IPS-11a (cell line): ENCODE results near the gene AANAT.

Experiments
- H3K4me3 ChIP-seq: one replicate; pipeline ENCODE4 v1.5.1; 2013; ENCODE audit warnings: low read depth, low read length, control low read depth

AANAT gene

DNA sequence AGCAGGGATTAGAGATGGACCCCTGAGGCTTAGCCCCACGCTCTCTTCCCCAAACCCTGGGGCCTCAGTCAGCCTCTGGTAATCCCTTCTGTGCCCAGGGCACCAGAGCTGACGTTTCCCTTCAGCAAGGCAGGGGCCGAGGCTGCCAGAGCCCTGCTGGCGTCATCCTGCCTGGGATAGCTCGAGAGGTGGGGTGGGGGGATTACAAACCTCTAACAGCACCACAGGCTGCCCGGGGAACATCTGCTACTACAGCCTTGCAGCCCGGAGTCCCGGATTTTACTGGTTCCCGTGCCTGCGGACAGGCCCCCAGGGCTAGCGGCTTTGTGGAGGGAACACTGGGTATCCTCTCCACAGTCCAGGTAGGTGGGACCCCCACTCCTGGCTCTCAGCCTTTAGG is at the start of gene AANAT:
Gene AANAT, plus strand, starts transcription at position 238 of the 400 bp plus-strand sequence. CDS start 1,144 bp downstream, outside the sequence.
- no peak within 1 kb of the TSS for H3K4me3 ChIP-seq

DNA sequence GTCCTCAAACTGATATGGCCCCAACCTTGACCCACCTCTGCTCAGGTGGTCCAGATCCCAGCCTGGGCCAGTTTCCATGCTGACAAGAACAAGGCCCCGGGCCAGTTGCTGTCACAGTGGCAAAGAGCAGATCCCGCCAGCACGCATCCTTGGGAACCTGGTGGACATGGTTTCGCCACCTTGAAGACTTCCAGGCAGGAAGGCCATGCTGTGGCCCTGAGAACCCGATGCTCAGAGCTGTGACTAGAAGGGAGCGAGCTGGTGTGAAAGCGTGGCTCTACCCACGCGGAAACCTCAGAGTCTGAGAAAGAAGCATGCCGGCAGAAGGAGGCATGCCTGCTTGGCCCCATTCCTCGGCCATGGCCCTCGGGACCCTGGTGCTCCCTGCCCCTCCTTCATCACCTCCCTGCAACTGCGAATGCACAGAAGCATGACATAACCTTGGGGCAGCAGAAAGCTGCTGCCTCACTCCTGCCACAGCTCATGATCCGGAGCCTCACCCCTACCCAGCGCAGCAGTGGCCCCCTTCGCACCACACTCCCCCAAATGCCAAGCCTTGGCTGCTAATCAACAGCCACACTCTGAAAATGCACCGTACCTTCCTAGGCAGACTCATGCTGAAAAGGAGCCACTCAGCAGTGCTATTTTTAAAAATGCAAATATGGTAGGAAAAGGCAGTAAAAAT is 47.7 kb upstream of the AANAT start:
- no peak overlapping the region for H3K4me3 ChIP-seq

DNA sequence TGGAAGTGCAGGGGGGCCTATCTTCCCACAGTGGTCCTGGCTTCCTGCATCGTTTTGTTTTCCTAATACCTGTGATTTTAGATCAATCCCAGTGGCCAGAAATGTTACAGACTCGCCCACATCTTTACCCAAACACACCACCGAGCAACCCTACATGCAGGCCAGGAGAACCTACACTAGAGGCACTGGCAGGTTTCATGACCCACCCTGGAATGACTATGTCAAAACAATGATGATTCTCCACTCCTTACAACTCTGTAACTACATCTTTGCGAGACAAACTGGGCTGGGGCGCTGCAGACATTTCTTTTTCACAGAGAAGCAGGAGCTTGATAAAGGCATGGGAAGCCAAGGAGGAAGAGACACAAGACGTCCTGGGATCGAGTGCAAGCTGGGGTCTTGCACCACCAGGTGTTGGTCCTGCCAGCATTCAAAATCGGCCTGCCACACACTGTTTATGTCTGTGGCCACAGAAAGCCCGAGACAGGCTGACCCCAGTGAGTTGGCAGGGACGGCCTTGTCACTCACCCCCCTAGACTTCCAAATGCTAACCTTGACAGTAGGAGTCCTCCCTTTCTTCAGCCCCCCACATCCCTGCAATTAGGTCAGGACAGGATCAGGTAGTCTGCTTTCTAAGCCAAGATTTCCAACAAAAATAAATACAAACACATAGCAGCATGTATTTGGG is 46.9 kb upstream of the AANAT start:
- no peak overlapping the region for H3K4me3 ChIP-seq

- H3K4me3 ChIP-seq, result no peak overlapping the region
Measured at GRCh38 chr17:76421044-76421407, 46.4 kb upstream of the AANAT start.

GRCh38 chr17:76422406-76422805 is 45.0 kb upstream of the AANAT start:
- H3K4me3 ChIP-seq, result no peak overlapping the region

DNA sequence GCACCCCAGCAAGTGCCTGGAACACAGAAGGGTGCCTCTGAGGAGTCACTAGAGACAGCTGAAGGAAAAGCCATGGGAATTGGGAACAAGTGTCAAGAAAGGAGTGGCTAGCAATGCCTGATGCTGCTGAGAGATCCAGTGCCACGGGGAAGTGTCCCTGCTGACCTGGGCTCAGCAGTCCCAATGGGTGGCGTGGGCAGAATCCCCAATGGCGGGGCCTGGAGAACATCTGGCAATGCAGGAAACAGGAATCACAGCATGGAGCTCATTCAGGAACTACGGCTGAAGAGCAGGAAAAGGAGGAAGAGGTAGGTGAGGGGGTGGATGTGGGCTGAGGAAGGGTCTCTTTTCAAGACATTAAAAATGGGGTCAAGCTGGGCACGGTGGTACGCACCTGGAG is 44.5 kb upstream of the AANAT start:
- no peak overlapping the region for H3K4me3 ChIP-seq

DNA sequence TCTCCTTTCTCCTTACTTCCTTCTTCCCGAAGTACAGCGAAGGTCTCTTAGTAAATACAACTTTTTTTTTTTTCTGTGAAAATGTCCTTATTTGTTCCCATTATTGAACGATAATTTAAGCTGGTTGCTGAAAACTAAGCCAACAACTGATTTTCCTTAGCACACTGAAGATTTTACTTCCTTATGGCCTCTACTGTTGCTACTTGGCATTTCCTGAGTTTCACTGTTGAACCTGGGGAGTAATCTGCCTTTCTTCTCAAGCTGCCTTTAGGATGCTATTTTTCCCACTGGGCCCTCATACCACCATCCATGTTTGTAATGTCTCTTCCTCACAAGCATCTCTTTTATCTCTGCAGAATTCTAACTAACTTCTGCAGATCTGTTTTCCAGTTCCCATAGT is 40.5 kb upstream of the AANAT start:
- H3K4me3 ChIP-seq, result no peak overlapping the region

DNA sequence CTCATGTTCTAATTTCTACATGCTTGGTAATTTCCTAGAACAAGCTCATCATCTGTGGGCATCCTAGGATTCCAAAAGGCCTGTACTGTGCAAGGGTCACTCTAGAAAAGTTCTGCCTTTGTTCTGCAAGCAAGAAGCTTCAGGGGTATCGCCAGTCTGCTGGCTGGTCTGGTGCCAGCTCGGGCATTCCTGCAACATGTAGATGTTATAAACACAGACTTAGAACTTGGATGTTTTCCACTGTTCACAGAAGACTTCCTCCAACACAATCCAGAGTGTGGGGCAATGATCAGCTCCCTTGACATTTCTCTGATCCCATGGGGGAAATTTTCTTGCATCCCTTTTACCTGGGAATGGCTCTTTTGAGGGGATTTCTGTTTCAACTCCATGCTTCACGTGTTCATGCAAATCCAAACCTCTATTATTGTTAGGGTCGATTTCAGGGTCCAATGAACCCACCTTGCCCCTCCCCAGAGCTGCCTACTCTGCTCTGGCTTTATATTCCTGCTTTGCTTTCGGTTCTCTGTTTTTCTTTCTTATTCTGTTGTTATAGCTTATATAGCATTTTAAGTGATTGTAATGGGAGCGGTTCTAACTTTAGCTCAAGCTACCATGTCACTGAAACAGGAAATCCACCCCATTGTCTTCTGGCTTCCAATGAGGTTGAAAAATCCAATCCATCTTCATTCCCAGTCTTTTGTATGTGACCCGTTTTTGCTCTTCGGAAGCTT is 39.7 kb upstream of the AANAT start:
- H3K4me3 ChIP-seq, result no peak overlapping the region

DNA sequence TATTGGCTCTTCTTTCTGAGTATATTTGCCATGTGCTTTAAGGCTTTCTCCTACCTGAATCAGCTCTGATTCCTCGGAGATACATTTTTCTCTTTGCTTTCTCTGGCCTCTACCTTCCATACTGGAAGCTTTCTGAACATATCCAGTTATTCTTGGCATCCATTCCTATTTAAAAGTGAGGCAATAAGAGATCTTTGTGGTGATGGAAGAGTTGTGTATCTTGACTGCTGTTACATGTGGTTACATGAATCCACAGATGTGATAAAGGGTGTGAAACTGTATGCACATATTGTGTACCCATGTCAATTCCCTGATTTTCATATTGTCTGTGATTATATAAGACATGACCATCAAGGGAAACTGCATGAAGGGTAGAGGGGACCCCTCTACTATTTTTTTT is 38.9 kb upstream of the AANAT start:
- H3K4me3 ChIP-seq, result no peak overlapping the region

GRCh38 chr17:76431509-76431908 is 35.9 kb upstream of the AANAT start:
- no peak overlapping the region for H3K4me3 ChIP-seq

DNA sequence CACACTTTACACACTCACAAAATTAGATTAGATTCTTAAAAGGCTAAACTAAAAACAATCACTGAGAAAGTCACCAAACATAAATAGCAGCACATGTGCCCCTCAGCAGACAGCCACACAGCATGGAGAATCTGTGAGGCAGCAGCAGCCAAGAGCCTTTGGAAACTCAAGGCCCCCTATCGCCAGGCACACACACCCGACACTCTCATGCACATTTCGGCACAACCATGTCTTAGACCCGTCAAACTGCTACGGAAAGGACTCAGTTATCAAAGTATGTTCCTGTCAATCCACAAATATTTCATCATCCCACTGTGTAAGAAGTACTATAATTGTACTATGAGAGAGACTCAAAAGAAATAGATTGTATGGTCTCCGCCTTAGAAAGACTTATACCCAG is 35.4 kb upstream of the AANAT start:
- no peak overlapping the region for H3K4me3 ChIP-seq

- no peak overlapping the region for H3K4me3 ChIP-seq
Measured at GRCh38 chr17:76432712-76433336, 34.6 kb upstream of the AANAT start.

DNA sequence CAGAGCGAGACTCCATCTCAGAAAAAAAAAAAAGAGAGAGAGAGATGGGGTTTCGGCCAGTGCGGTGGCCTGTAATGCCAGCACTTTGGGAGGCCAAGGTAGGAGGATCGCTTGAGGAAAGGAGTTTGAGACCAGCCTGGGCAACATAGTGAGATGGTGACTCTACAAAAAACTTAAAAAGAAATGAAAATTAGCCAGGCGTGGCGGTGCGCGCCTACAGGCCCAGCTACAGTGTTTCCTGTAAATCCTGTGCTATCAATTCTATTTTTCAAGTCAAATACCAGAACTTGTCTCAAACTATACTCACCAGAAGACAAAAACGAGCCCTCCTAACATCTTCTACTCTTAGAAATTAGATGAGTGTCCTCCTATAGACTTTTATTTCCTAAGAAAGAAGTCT is 33.7 kb upstream of the AANAT start:
- H3K4me3 ChIP-seq, result no peak overlapping the region

DNA sequence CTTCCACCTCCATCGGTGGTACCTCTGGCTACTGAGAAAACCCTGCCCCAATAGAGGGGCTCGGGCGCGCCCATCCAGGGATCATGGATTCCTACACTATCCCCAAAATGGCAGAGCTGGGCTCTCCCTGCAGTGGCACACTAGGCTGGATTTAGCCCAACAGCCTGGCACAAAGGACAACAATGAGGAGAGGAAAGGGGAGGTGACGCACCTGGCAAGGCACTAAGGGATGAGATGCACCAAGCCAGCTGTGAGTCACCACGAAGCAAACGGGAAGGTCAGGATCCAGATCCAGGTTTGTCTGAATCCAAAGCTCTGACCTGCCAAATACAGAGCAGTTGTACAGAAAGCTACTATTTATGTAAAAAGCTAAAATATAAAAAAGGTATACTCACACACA is 32.5 kb upstream of the AANAT start:
- no peak overlapping the region for H3K4me3 ChIP-seq

DNA sequence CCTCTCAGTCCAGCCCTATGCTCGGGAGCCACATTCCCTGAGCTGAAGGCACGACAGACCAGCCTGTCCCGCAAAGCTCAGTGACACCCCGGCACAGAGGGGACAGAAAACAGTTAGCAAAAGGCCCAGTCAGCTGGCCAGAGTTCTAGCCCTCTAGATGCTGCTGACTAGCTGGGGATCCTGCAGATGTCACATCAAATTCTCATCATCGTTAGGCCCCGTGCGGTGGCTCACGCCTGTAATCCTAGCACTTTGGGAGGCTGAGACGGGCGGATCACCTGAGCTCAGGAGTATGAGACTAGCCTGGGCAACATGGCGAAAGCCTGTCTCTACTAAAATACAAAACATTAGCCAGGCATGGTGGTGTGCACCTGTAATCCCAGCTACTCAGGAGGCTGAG is 31.7 kb upstream of the AANAT start:
- H3K4me3 ChIP-seq, result no peak overlapping the region

DNA sequence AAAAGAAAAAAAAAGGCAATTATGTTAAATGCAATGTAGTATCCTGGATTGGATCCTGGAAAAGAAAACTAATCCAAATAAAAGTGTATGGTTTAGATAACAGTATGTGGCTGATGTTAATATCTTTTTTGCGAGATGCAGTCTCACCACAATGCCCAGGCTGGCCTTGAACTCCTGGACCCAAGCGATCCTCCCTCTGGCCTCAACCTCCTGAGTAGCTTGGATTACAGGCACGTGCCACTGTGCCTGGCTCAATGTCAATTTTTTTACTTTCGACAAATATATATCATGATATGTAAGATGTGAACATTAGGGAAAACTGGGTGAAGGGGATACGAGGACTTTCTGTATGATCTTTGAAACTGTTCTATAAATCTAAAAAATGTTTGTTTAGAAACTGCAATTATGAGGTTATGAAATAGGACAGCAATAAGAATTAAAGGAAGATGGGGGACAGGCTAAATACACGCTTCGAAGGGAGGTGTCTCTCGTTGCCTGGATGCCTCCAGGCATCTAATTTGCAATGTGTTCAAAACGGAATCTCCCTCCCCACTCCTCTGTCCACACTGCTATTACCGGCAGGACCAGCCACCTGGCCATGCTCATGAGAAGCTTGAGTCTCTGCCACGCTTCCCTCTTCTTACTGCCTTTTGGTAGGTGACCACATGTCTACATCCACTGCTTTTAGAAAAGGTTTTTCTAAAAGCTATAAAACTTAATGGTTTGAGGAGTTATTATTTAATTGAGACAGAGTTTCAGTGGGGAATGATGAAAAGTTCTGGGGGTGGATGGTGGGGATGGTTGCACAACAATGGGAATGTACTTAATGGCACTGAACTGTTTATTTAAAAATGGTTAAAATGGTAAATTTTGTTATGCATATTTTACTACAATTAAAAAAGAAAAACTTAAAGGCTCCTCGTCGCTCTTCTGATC is 29.7 kb upstream of the AANAT start:
- H3K4me3 ChIP-seq, result no peak overlapping the region

- no peak overlapping the region for H3K4me3 ChIP-seq
Measured at GRCh38 chr17:76438906-76439305, 28.5 kb upstream of the AANAT start.

GRCh38 chr17:76439314-76439928 is 28.0 kb upstream of the AANAT start:
- no peak overlapping the region for H3K4me3 ChIP-seq

- no peak overlapping the region for H3K4me3 ChIP-seq
Measured at GRCh38 chr17:76440751-76441362, 26.5 kb upstream of the AANAT start.
